ENCODE results near the gene SHBG.
"Not testable (repeated sequence)": the region's sequence is repeated elsewhere in the genome, so short reads cannot be mapped to it uniquely, and the experiment has no call there.

DNA sequence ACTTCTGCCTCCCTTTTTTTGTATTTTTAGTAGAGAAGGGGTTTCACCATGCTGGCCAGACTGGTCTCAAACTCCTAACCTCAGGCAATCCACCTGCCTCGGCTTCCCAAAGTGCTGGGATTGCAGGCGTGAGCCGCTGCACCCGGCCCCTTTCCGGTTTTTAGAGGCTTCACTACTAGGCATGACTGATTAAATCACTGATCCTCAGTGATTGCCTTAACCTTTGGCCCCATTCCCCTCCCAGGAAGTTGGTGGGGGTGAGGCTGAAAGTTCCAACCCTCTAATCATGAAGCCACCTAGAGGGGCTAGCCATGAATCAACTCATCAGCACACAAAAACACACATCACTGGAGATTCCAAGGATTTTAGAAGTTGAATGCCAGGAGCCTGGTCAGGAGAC lies 32.4 kb upstream of the SHBG start:
- TF ChIP-seq, protein P1, sequence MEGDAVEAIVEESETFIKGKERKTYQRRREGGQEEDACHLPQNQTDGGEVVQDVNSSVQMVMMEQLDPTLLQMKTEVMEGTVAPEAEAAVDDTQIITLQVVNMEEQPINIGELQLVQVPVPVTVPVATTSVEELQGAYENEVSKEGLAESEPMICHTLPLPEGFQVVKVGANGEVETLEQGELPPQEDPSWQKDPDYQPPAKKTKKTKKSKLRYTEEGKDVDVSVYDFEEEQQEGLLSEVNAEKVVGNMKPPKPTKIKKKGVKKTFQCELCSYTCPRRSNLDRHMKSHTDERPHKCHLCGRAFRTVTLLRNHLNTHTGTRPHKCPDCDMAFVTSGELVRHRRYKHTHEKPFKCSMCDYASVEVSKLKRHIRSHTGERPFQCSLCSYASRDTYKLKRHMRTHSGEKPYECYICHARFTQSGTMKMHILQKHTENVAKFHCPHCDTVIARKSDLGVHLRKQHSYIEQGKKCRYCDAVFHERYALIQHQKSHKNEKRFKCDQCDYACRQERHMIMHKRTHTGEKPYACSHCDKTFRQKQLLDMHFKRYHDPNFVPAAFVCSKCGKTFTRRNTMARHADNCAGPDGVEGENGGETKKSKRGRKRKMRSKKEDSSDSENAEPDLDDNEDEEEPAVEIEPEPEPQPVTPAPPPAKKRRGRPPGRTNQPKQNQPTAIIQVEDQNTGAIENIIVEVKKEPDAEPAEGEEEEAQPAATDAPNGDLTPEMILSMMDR (IDR thresholded peaks at IDR 0.05), result not testable (repeated sequence)
- TF ChIP-seq POLR2A (IDR thresholded peaks at IDR 0.05), result not testable (repeated sequence)

Data from tibial nerve (tissue), 3 donors.